ENCODE data around the gene SYDE1.
A peak's percentile ranks its signal among the peaks of the same experiment; 100 is the strongest.

The SYDE1 gene

DNA sequence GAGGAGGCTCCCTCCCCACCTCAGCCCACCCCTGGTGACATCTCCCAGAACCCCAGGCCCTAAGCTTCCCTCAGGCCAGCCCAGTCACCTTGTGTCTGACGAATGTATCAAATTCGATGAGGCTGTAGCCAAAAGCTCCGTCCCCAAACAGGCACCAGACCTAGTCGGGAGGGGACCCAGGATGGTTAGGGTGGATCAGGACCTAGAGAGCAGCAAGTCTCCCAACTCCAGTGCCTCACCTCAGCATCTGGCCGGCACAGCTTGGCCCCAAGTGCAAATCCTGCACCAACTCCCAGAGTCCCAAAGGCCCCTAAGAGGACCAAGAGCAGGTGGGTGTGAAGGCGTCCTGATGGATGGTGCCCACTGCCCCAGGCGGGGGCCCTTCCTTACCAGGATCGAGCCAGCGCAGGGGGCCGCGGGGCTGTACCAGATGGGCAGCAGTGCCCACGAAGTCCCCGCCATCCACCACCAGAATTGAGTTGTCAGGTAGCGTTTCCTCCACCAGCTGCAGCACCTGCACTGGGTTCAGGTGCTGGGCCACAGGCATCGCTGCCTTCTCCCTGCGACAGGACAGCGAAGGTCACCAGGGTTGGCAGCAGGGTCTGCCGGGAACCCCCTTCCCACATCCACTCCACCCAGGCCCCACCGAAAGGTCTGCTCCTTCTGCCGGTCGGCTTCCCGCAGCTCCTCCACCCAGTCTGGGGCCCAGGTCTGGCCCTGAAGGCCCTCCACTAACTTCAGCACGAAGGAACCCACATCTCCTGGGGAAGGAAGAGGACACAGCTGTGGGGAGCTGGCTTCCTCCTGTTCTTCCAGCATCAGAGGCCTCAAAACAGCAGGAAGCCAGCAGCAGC is 8.8 kb downstream of the SYDE1 start:
- no peak overlapping the region for H3K4me3 ChIP-seq (ENCODE audit: low read length in 2 of 2)
- no peaks in the 10 kb centered on the region for H3K4me1 ChIP-seq (ENCODE audit: control insufficient read depth in 2 of 2, insufficient read depth in 2 of 2, low read length in 2 of 2)
- H3K36me3 ChIP-seq (ENCODE audit: control insufficient read depth in 2 of 2, insufficient read depth in 2 of 2, low read length in 2 of 2), result peaks cover 55 to 66% of the 10 kb centered on the region in 2 donors
- no peak overlapping the region for H3K27ac ChIP-seq (ENCODE audit: low read depth in 2 of 2, low read length in 2 of 2)
- no peaks in the 10 kb centered on the region for H3K27me3 ChIP-seq (ENCODE audit: control insufficient read depth in 2 of 2, insufficient read depth in 2 of 2, low read length in 2 of 2)
- H3K9ac ChIP-seq (ENCODE audit: low read depth in 1 of 2, low read length in 2 of 2), result no peak overlapping the region
- H3K9me3 ChIP-seq (ENCODE audit: control insufficient read depth in 2 of 2, low read length in 2 of 2), result no peaks in the 10 kb centered on the region

DNA sequence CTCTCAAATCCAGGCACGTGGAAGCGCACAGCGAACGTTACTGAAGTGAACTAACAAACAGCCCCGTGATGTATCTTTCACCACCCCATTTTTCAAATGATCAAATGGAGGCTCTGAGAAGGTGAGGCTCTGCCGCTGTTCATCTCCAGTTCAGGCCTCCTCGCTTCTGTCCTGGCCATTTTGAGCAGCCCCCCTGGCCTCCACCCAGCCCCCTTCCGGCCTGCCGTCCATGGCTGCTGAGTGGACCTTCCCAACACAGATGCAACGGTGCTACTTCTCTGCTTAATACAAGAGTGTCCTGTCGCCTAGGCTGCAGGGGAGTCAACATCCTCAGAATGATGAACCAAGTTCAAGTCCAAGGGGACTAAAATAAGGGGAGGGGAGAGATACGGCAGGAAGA is 9.7 kb downstream of the SYDE1 start:
- Histone ChIP-seq H3K9ac (ENCODE audit: low read depth in 1 of 2, low read length in 2 of 2) (no peak overlapping the region), H3K9me3 (ENCODE audit: control insufficient read depth in 2 of 2, low read length in 2 of 2) (no peaks in the 10 kb centered on the region), H3K36me3 (ENCODE audit: control insufficient read depth in 2 of 2, insufficient read depth in 2 of 2, low read length in 2 of 2) (peaks cover 58 to 68% of the 10 kb centered on the region in 2 donors), H3K27ac (ENCODE audit: low read depth in 2 of 2, low read length in 2 of 2) (no peak overlapping the region), H3K27me3 (ENCODE audit: control insufficient read depth in 2 of 2, insufficient read depth in 2 of 2, low read length in 2 of 2) (no peaks in the 10 kb centered on the region), H3K4me3 (ENCODE audit: low read length in 2 of 2) (no peak overlapping the region), H3K4me1 (ENCODE audit: control insufficient read depth in 2 of 2, insufficient read depth in 2 of 2, low read length in 2 of 2) (no peaks in the 10 kb centered on the region)

GRCh38 chr19:15118248-15118647 is 11.0 kb downstream of the SYDE1 start:
- no peaks in the 10 kb centered on the region for H3K27me3 ChIP-seq (ENCODE audit: control insufficient read depth in 2 of 2, insufficient read depth in 2 of 2, low read length in 2 of 2)
- H3K9ac ChIP-seq (ENCODE audit: low read depth in 1 of 2, low read length in 2 of 2), result no peak overlapping the region
- H3K27ac ChIP-seq (ENCODE audit: low read depth in 2 of 2, low read length in 2 of 2), result peak overlapping the region in 1 of 2 donors; percentile 3
- peaks cover 64 to 69% of the 10 kb centered on the region in 2 donors for H3K36me3 ChIP-seq (ENCODE audit: control insufficient read depth in 2 of 2, insufficient read depth in 2 of 2, low read length in 2 of 2)
- H3K4me1 ChIP-seq (ENCODE audit: control insufficient read depth in 2 of 2, insufficient read depth in 2 of 2, low read length in 2 of 2), result no peaks in the 10 kb centered on the region
- H3K4me3 ChIP-seq (ENCODE audit: low read length in 2 of 2), result no peak overlapping the region
- no peaks in the 10 kb centered on the region for H3K9me3 ChIP-seq (ENCODE audit: control insufficient read depth in 2 of 2, low read length in 2 of 2)

DNA sequence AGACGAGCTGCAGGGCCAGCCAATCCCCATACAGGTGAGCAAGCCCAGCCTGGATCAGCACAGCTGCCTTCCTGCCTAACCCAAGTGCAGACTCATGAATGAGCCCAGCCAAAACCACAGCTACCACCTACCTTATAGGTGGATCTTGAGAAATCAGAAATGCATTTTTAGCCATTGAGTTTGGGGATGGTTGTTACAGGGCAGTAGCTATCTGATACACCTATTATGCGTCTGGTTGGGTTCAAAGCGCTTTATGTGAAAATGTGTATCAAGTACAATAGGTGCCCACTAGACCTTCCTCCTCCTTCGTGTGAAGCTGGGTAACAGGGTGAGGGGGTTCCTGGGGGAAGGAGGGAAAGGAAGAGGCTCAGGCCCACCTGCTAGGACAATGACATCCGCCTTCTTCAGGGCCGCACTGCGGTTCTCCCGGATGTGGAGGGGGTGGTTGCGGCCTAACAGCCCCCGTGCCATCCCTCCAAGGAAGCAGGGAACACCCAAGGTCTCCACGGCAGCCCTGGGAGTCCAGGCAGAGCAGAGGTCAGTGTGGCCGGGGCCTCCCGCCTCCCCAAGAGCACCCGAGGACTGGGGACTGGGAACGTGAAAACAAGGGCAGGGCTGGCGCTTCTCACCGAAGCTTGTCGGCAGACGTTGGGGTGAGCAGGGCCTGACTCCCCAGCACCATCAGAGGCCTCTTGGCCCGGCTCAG is 11.7 kb downstream of the SYDE1 start:
- Histone ChIP-seq H3K9ac (ENCODE audit: low read depth in 1 of 2, low read length in 2 of 2) (no peak overlapping the region), H3K9me3 (ENCODE audit: control insufficient read depth in 2 of 2, low read length in 2 of 2) (no peaks in the 10 kb centered on the region), H3K36me3 (ENCODE audit: control insufficient read depth in 2 of 2, insufficient read depth in 2 of 2, low read length in 2 of 2) (peaks cover 64 to 66% of the 10 kb centered on the region in 2 donors), H3K4me1 (ENCODE audit: control insufficient read depth in 2 of 2, insufficient read depth in 2 of 2, low read length in 2 of 2) (peaks cover 0 to 3% of the 10 kb centered on the region in 2 donors), H3K27ac (ENCODE audit: low read depth in 2 of 2, low read length in 2 of 2) (no peak overlapping the region), H3K4me3 (ENCODE audit: low read length in 2 of 2) (no peak overlapping the region), H3K27me3 (ENCODE audit: control insufficient read depth in 2 of 2, insufficient read depth in 2 of 2, low read length in 2 of 2) (no peaks in the 10 kb centered on the region)

DNA sequence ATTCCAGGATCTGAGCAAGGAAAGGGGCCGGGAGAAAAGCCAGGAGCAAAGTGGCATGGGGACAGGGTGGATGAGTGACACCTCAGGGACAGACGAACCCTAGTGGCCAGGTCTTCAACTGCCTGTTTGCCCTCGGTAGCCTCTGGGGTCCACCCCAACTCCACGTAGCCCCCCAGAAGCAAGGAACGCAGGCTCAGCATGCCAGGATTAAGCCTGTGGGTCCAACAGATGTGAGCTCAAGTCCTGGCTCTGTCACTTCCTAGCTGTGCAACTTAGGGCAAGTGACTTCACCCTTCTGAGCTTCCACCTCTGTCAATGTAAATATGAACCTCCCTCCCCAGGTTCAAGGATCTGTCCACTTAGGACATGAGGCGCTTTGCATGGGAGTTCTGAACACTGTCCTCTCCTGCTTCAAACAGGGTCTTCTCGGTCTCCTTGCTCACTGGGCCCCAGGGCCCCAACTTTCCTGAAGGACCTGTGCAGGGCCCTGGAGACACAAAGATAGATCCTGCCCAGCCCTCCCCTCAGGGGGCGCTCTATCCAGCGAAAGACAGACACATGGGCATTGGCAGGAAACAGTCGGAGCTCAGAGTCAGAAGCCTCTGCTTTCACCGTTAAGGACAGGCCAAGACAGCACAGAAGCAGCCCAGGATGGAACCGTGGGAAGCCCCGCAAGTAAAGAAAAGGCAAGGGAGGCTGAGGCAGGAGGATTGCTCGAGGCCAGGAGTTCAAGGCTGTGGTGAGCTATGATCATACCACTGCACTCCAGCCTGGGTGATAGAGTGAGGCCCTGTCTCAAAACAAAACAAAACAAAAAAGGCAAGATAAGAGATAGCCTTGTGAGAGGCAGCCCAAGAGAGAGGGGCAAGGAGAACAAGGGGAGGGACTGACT is 13.2 kb downstream of the SYDE1 start:
- Histone ChIP-seq H3K4me1 (ENCODE audit: control insufficient read depth in 2 of 2, insufficient read depth in 2 of 2, low read length in 2 of 2) (peaks cover 10 to 11% of the 10 kb centered on the region in 2 donors), H3K27ac (ENCODE audit: low read depth in 2 of 2, low read length in 2 of 2) (no peak overlapping the region), H3K27me3 (ENCODE audit: control insufficient read depth in 2 of 2, insufficient read depth in 2 of 2, low read length in 2 of 2) (no peaks in the 10 kb centered on the region), H3K4me3 (ENCODE audit: low read length in 2 of 2) (no peak overlapping the region), H3K9me3 (ENCODE audit: control insufficient read depth in 2 of 2, low read length in 2 of 2) (no peaks in the 10 kb centered on the region), H3K36me3 (ENCODE audit: control insufficient read depth in 2 of 2, insufficient read depth in 2 of 2, low read length in 2 of 2) (peaks cover 57 to 59% of the 10 kb centered on the region in 2 donors), H3K9ac (ENCODE audit: low read depth in 1 of 2, low read length in 2 of 2) (no peak overlapping the region)

GRCh38 chr19:15122331-15123030 is 15.3 kb downstream of the SYDE1 start:
- Histone ChIP-seq H3K36me3 (ENCODE audit: control insufficient read depth in 2 of 2, insufficient read depth in 2 of 2, low read length in 2 of 2) (peaks cover 38 to 40% of the 10 kb centered on the region in 2 donors), H3K4me1 (ENCODE audit: control insufficient read depth in 2 of 2, insufficient read depth in 2 of 2, low read length in 2 of 2) (peaks cover 10 to 11% of the 10 kb centered on the region in 2 donors), H3K9ac (ENCODE audit: low read depth in 1 of 2, low read length in 2 of 2) (no peak overlapping the region), H3K4me3 (ENCODE audit: low read length in 2 of 2) (no peak overlapping the region), H3K27me3 (ENCODE audit: control insufficient read depth in 2 of 2, insufficient read depth in 2 of 2, low read length in 2 of 2) (no peaks in the 10 kb centered on the region), H3K9me3 (ENCODE audit: control insufficient read depth in 2 of 2, low read length in 2 of 2) (no peaks in the 10 kb centered on the region), H3K27ac (ENCODE audit: low read depth in 2 of 2, low read length in 2 of 2) (no peak overlapping the region)

GRCh38 chr19:15123031-15123890 is 16.1 kb downstream of the SYDE1 start:
- peak overlapping the region in 1 of 2 donors; percentile 97 for H3K27ac ChIP-seq (ENCODE audit: low read depth in 2 of 2, low read length in 2 of 2)
- H3K36me3 ChIP-seq (ENCODE audit: control insufficient read depth in 2 of 2, insufficient read depth in 2 of 2, low read length in 2 of 2), result peaks cover 31 to 32% of the 10 kb centered on the region in 2 donors
- no peaks in the 10 kb centered on the region for H3K27me3 ChIP-seq (ENCODE audit: control insufficient read depth in 2 of 2, insufficient read depth in 2 of 2, low read length in 2 of 2)
- H3K4me1 ChIP-seq (ENCODE audit: control insufficient read depth in 2 of 2, insufficient read depth in 2 of 2, low read length in 2 of 2), result peaks cover 11% of the 10 kb centered on the region in 2 donors
- H3K9ac ChIP-seq (ENCODE audit: low read depth in 1 of 2, low read length in 2 of 2), result peak overlapping the region in 1 of 2 donors; percentile 98
- H3K9me3 ChIP-seq (ENCODE audit: control insufficient read depth in 2 of 2, low read length in 2 of 2), result no peaks in the 10 kb centered on the region
- no peak overlapping the region for H3K4me3 ChIP-seq (ENCODE audit: low read length in 2 of 2)

DNA sequence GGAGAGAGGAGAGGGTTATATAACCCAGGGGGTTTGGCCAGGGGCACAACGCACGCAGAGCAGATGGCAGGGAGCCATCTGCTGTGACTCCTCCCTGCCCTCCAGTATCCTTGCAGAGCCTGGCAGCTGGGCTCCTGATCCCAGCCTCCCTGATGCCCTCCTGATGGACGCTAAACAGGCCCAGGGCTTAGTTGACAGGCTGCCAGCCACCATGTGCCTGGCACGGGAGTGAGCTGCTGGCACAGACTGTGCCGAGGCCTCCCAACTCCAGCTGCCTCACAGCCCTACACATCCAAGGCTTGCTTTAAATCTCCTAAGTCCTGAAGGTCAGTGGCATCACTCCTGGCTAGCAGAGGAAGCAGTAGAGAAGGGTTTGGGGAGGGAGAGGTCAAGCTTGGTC is 16.7 kb downstream of the SYDE1 start:
- Histone ChIP-seq H3K9me3 (ENCODE audit: control insufficient read depth in 2 of 2, low read length in 2 of 2) (no peaks in the 10 kb centered on the region), H3K36me3 (ENCODE audit: control insufficient read depth in 2 of 2, insufficient read depth in 2 of 2, low read length in 2 of 2) (peaks cover 25 to 26% of the 10 kb centered on the region in 2 donors), H3K4me1 (ENCODE audit: control insufficient read depth in 2 of 2, insufficient read depth in 2 of 2, low read length in 2 of 2) (peaks cover 11% of the 10 kb centered on the region in 2 donors), H3K9ac (ENCODE audit: low read depth in 1 of 2, low read length in 2 of 2) (peak overlapping the region in 1 of 2 donors; percentile 98), H3K4me3 (ENCODE audit: low read length in 2 of 2) (peak overlapping the region; percentile 89 to 93), H3K27ac (ENCODE audit: low read depth in 2 of 2, low read length in 2 of 2) (peak overlapping the region; percentile 96 to 97), H3K27me3 (ENCODE audit: control insufficient read depth in 2 of 2, insufficient read depth in 2 of 2, low read length in 2 of 2) (no peaks in the 10 kb centered on the region)

Measured in mucosa of rectum (tissue), 2 donors.